ENCODE data around the gene ARGLU1.

The ARGLU1 gene

GRCh38 chr13:106593132-106593531 lies 25.2 kb upstream of the ARGLU1 start:
- H3K4me3 ChIP-seq (ENCODE audit: low read depth, low read length): no peak overlapping the region
- DNase-seq (ENCODE audit: low read depth, low spot score): no peak
- CTCF ChIA-PET: no interaction called here
- POLR2A ChIA-PET: no interaction called here
- TF ChIP-seq, protein P1, sequence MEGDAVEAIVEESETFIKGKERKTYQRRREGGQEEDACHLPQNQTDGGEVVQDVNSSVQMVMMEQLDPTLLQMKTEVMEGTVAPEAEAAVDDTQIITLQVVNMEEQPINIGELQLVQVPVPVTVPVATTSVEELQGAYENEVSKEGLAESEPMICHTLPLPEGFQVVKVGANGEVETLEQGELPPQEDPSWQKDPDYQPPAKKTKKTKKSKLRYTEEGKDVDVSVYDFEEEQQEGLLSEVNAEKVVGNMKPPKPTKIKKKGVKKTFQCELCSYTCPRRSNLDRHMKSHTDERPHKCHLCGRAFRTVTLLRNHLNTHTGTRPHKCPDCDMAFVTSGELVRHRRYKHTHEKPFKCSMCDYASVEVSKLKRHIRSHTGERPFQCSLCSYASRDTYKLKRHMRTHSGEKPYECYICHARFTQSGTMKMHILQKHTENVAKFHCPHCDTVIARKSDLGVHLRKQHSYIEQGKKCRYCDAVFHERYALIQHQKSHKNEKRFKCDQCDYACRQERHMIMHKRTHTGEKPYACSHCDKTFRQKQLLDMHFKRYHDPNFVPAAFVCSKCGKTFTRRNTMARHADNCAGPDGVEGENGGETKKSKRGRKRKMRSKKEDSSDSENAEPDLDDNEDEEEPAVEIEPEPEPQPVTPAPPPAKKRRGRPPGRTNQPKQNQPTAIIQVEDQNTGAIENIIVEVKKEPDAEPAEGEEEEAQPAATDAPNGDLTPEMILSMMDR (IDR thresholded peaks at IDR 0.05; ENCODE audit: insufficient read depth, low read length, missing control alignments): no peak

DNA sequence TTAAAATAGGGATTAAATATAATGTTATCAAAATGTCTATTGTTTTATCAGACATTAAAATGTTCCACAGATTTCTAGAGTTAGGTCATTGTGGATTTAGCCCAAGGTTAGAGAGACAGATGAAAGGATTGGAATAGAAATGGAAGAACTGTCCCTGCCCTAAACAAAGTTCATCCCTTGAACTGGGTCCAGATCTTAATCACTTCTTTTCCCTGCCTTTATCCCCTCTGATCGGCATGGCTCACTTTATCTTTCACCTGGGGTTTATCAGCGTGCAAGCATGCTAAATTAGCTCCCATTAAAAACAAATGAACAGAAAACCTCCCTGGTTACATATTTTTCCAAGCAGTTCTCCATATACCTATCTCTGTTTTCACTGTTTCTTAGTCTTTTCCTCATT lies 23.4 kb upstream of the ARGLU1 start:
- ChIA-PET POLR2A (no interaction called here), CTCF (no interaction called here)
- no peak overlapping the region for H3K4me3 ChIP-seq (ENCODE audit: low read depth, low read length)
- no peak for DNase-seq (ENCODE audit: low read depth, low spot score)
- TF ChIP-seq, protein P1 (IDR thresholded peaks at IDR 0.05; ENCODE audit: insufficient read depth, low read length, missing control alignments): no peak

GRCh38 chr13:106589716-106590115 lies 21.8 kb upstream of the ARGLU1 start:
- ChIA-PET POLR2A (no interaction called here), CTCF (no interaction called here)
- H3K4me3 ChIP-seq (ENCODE audit: low read depth, low read length): no peak overlapping the region
- DNase-seq (ENCODE audit: low read depth, low spot score): no peak
- TF ChIP-seq, protein P1 (IDR thresholded peaks at IDR 0.05; ENCODE audit: insufficient read depth, low read length, missing control alignments): no peak

DNA sequence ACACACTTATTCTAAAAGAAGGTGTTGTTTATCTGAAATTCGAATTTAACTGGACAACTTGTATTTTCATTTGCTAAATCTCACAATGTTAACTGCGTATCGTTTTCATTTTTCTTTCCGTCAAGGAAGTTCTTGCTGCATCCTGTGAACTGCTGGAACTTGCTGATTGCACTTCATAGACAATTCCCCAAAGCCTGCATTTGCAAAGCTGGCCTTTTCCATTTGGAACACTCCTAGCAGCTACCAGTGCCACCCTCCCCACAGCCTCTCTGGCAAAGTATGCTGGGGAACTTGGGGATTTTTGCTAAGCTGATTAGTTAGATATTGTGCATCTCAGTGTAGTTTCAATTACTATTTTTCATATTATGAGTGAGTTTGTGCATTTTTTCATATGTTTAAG lies 20.4 kb upstream of the ARGLU1 start:
- ChIA-PET CTCF (no interaction called here), POLR2A (no interaction called here)
- DNase-seq (ENCODE audit: low read depth, low spot score): no peak
- H3K4me3 ChIP-seq (ENCODE audit: low read depth, low read length): no peak overlapping the region
- TF ChIP-seq, protein P1 (IDR thresholded peaks at IDR 0.05; ENCODE audit: insufficient read depth, low read length, missing control alignments): no peak

GRCh38 chr13:106587787-106588186 lies 19.9 kb upstream of the ARGLU1 start:
- TF ChIP-seq, protein P1 (IDR thresholded peaks at IDR 0.05; ENCODE audit: insufficient read depth, low read length, missing control alignments): no peak
- no peak overlapping the region for H3K4me3 ChIP-seq (ENCODE audit: low read depth, low read length)
- CTCF ChIA-PET: no interaction called here
- DNase-seq (ENCODE audit: low read depth, low spot score): no peak
- POLR2A ChIA-PET: no interaction called here

DNA sequence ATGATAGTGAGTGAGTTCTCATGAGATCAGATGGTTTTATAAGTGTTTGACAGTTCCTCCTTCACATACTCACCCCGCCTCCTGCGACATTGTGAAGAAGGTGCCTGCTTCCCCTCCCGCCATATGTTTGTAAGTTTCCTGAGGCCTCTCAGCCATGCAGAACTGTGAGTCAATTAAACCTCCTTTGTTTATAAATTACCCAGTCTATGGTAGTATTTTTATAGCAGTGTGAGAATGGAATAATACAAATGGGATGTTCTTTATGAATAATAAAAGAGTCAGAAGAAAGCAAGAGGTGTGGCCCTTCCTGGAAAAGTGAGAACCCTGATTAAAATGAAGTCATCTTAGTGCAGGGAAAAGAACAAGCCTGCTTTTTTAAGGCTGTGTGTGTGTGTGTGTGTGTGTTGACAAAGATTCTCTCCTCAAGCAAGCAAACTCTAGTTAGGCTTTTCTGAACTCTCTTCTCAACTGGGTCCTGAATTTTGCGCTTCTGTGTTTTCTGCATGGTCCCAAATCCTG lies 18.8 kb upstream of the ARGLU1 start:
- POLR2A ChIA-PET: no interaction called here
- TF ChIP-seq, protein P1 (IDR thresholded peaks at IDR 0.05; ENCODE audit: insufficient read depth, low read length, missing control alignments): no peak
- CTCF ChIA-PET: no interaction called here

More for the DNA sequence above, 18.8 kb upstream of the ARGLU1 start:
- no peak for DNase-seq (ENCODE audit: low read depth, low spot score)
- no peak overlapping the region for H3K4me3 ChIP-seq (ENCODE audit: low read depth, low read length)

Measured in AG04449 (cell line).